Mammary epithelial cell (primary cell): Measurements from ENCODE around the gene AKAP13.

Experiments used
- EZH2 ChIP-seq: IDR thresholded peaks from 2 replicates; pipeline ENCODE4 v1.6.1; 2012; ENCODE audit warnings: low read length, inconsistent platforms, borderline replicate concordance
- TF ChIP-seq, protein P1 (sequence below), 2 donors: IDR thresholded peaks in 1 of 2; conservative IDR thresholded peaks in 1 of 2; 2 replicates each; pipeline ENCODE4 v1.5.1; 2011 to 2012; ENCODE audit warnings: inconsistent platforms in 2 of 2, low read length in 2 of 2, mild to moderate bottlenecking in 2 of 2, control low read depth in 1 of 2, low read depth in 1 of 2; ENCODE audit not compliant: insufficient read depth in 1 of 2; ENCODE audit errors: extremely low read depth in 1 of 2

GRCh38 chr15:85652457-85652856, 272.1 kb downstream of the AKAP13 start:
- TF ChIP-seq, protein P1, sequence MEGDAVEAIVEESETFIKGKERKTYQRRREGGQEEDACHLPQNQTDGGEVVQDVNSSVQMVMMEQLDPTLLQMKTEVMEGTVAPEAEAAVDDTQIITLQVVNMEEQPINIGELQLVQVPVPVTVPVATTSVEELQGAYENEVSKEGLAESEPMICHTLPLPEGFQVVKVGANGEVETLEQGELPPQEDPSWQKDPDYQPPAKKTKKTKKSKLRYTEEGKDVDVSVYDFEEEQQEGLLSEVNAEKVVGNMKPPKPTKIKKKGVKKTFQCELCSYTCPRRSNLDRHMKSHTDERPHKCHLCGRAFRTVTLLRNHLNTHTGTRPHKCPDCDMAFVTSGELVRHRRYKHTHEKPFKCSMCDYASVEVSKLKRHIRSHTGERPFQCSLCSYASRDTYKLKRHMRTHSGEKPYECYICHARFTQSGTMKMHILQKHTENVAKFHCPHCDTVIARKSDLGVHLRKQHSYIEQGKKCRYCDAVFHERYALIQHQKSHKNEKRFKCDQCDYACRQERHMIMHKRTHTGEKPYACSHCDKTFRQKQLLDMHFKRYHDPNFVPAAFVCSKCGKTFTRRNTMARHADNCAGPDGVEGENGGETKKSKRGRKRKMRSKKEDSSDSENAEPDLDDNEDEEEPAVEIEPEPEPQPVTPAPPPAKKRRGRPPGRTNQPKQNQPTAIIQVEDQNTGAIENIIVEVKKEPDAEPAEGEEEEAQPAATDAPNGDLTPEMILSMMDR (conservative IDR thresholded peaks at IDR 0.05 in 1 of 2, IDR thresholded peaks at IDR 0.05 in 1 of 2; ENCODE audit: extremely low read depth in 1 of 2, insufficient read depth in 1 of 2, low read depth in 1 of 2, low read length in 2 of 2): no peak
- no peak for TF ChIP-seq EZH2
